GM06990 (cell line): ENCODE measurements around the gene FHOD3.

Experiments
- DNase-seq: peaks from one replicate; pipeline ENCODE4 v3.0.0-alpha.2; 2011; ENCODE audit not compliant: insufficient read length; ENCODE audit errors: extremely low read depth
- H3K27me3 ChIP-seq: replicated peaks from 2 replicates; pipeline ENCODE4 v1.6.0; 2011; ENCODE audit warnings: low read length; ENCODE audit not compliant: control insufficient read depth, insufficient read depth
- H3K36me3 ChIP-seq: 2 replicates; pipeline ENCODE4 v1.5.1; 2011; ENCODE audit warnings: low read length; ENCODE audit not compliant: control insufficient read depth, insufficient read depth
- H3K4me3 ChIP-seq: replicated peaks from 2 replicates; pipeline ENCODE4 v1.5.1; 2011; ENCODE audit warnings: low read depth, mild to moderate bottlenecking, control low read depth, low read length
- TF ChIP-seq, protein P1 (sequence below): IDR thresholded peaks from 2 replicates; pipeline ENCODE4 v1.5.1; 2011; ENCODE audit warnings: low read length, control low read depth, mild to moderate bottlenecking, inconsistent platforms; ENCODE audit not compliant: insufficient read depth, poor library complexity, severe bottlenecking

The FHOD3 gene

DNA sequence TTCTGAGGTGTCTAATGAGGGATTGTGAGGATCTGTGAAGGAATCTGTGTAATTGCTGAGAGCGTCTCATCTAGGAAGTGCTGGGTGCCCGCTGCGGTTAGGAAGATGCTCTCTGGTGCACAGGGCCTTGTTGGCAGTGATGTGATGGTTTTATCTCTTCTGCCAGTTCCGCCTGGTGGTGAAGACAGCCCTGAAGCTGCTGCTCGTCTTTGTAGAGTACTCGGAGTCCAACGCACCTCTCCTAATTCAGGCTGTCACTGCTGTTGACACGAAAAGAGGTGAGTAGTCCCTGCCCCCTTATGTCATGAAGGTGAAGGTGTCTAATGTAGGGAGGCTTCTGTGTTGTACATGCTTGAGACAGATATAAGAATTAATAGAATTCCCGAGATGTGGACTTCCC is 297.1 kb downstream of the FHOD3 start:
- no peak for DNase-seq
- TF ChIP-seq, protein P1, sequence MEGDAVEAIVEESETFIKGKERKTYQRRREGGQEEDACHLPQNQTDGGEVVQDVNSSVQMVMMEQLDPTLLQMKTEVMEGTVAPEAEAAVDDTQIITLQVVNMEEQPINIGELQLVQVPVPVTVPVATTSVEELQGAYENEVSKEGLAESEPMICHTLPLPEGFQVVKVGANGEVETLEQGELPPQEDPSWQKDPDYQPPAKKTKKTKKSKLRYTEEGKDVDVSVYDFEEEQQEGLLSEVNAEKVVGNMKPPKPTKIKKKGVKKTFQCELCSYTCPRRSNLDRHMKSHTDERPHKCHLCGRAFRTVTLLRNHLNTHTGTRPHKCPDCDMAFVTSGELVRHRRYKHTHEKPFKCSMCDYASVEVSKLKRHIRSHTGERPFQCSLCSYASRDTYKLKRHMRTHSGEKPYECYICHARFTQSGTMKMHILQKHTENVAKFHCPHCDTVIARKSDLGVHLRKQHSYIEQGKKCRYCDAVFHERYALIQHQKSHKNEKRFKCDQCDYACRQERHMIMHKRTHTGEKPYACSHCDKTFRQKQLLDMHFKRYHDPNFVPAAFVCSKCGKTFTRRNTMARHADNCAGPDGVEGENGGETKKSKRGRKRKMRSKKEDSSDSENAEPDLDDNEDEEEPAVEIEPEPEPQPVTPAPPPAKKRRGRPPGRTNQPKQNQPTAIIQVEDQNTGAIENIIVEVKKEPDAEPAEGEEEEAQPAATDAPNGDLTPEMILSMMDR, result no peak
- no peaks in the 10 kb centered on the region for H3K27me3 ChIP-seq

DNA sequence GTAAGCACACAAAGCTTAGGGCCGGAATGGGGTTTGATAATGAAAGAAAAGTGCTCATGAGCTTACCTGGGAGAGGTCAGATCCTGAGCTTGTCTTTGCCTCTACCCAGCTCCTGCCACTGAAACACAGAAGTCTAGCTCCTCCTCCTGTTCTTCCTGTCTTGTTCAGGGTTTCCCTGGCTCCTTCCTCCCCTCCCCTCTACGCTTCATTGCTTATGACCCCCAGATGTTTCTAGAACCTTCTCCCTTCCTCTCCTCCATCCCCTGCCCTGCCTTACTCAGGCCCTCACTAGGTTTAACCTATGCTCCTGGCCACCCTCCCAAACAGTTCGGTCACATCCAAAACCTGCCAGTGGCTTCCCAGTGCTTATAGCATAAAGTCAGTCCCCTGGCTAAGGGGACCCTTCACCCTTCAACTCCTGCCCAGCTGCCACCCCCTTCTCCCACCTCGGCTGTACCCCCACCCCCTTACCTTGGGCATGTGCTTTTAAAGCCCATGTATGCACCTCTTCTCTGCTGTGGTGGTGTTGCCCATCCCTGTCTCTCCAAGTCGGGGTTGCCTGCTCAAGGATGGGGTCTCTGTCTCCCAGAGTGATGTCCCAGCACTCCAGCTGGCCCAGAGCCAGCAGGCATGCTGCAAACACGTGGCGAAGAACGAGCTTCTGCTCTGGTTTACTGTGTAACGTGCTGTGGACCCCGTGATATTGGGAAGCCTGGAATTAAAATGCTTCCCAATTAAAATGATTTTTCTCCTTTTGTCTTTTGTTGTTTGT is 297.7 kb downstream of the FHOD3 start:
- Histone ChIP-seq H3K27me3 (no peaks in the 10 kb centered on the region), H3K4me3 (no peak overlapping the region), H3K36me3 (no peaks in the 10 kb centered on the region)
- TF ChIP-seq, protein P1, result no peak
- no peak for DNase-seq

More for the DNA sequence above, 297.1 kb downstream of the FHOD3 start:
- Histone ChIP-seq H3K36me3 (no peaks in the 10 kb centered on the region), H3K4me3 (no peak overlapping the region)

DNA sequence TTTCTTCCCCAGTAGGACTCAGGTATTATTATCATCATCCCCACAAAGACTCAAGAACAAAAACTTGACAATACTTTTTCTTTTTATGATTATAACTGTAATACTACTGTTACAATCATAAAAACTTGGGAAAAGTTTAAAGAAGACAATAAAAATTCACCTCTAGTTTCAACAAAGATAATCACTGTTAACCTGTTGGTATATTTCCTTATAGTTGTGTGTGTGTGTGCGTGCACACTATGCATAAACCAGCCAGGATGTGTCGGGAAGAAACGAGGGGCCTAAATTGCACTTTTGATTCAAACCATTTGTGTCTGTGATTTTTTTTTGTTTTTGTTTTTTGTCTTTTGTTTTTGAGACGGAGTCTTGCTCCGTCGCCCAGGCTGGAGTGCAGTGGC is 298.3 kb downstream of the FHOD3 start:
- no peak overlapping the region for H3K4me3 ChIP-seq
- H3K27me3 ChIP-seq, result no peaks in the 10 kb centered on the region
- TF ChIP-seq, protein P1, result no peak
- DNase-seq, result no peak
- no peaks in the 10 kb centered on the region for H3K36me3 ChIP-seq

DNA sequence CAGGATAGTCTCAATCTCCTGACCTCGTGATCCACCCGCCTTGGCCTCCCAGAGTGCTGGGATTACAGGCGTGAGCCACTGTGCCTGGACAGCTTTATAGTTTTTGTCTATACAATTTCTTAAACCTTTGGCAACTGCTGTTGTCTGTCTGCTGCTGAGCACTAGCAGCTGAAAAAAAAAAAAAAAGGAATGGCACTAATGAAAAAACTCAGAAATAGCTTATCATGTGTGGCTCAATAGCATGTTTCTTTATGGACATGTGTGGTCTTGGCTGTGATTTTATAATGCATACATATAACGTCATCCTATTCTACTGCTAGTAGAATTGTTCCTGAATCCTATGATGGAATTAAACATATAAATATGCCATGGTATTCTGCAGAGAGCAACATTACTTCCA is 300.1 kb downstream of the FHOD3 start:
- no peak for DNase-seq
- Histone ChIP-seq H3K36me3 (no peaks in the 10 kb centered on the region), H3K4me3 (no peak overlapping the region), H3K27me3 (no peaks in the 10 kb centered on the region)
- TF ChIP-seq, protein P1, result no peak

DNA sequence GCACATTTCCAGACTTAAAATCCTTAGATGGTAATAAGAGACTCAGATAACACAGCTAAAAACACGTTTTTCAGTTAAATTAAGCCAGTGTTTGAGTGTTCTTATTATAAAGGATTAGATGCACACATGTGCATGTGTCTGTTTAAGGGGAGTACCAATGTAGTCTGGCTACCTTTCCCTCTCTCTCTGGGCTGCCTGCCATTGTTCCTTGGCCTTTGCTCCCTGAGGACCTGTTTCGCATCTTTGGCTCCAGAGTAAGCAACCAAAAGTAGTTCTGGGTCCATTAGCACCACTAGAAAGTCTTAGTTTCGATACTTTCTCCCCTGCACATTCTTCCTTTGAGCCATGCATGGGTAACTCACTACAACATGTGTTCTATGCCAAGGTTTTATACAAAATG is 303.0 kb downstream of the FHOD3 start:
- DNase-seq, result no peak
- Histone ChIP-seq H3K27me3 (no peaks in the 10 kb centered on the region), H3K36me3 (peaks cover 2% of the 10 kb centered on the region; the same call in 1 of the 2 replicates), H3K4me3 (no peak overlapping the region)
- TF ChIP-seq, protein P1, result no peak

DNA sequence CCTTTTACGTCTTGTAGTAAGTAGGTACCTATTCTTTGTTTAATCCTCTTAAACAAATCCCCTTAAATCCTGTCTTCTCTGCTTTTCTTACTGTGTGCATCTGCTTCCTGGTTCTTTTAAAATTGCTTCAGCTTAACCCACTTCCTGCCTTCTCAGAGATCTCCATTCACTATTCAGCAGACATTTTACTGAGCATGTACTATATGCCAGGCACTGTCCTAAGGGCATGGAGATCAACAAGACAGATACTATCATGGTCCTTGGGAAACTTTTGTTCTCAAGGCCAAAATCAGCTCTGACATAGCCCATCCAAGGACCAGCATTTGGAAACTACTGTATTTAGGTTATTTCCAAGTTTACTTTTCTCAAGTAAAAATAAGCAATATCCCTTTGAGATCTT is 303.8 kb downstream of the FHOD3 start:
- TF ChIP-seq, protein P1, result no peak
- no peak for DNase-seq

More for the DNA sequence above, 303.8 kb downstream of the FHOD3 start:
- Histone ChIP-seq H3K36me3 (peaks cover 2% of the 10 kb centered on the region; the same call in 1 of the 2 replicates), H3K4me3 (no peak overlapping the region), H3K27me3 (no peaks in the 10 kb centered on the region)
